Spinal cord (tissue), 10 donors: Measurements from ENCODE around the gene GNRH2. TPM values are rescaled to one million over a fixed set of nuclear protein-coding genes. Genes with fewer than 3 reads are reported as not detected.

Source experiments
- DNase-seq, 6 donors: peaks; one replicate each; pipeline versions ENCODE4 v3.0.0 to v3.0.0-alpha.2; 2013 to 2015; ENCODE audit warnings: low spot score in 6 of 6, low read depth in 4 of 6
- H3K27ac ChIP-seq: one replicate; pipeline ENCODE4 v1.5.1; 2013; ENCODE audit warnings: low read depth, low read length, control low read depth
- H3K27me3 ChIP-seq: one replicate; pipeline ENCODE4 v1.6.1; 2013; ENCODE audit warnings: low read length; ENCODE audit not compliant: control insufficient read depth, insufficient read depth
- H3K36me3 ChIP-seq: one replicate; pipeline ENCODE4 v1.6.1; 2013; ENCODE audit warnings: low read length; ENCODE audit not compliant: control insufficient read depth, insufficient read depth
- H3K4me1 ChIP-seq: one replicate; pipeline ENCODE4 v1.6.1; 2013; ENCODE audit warnings: low read length; ENCODE audit not compliant: control insufficient read depth, insufficient read depth
- H3K4me3 ChIP-seq: one replicate; pipeline ENCODE4 v1.5.1; 2013; ENCODE audit warnings: low read depth, low read length, control low read depth
- H3K9me3 ChIP-seq: one replicate; pipeline ENCODE4 v1.6.1; 2013; ENCODE audit warnings: low read length; ENCODE audit not compliant: control insufficient read depth, insufficient read depth
- WGBS: methylation state at CpG from one replicate; pipeline ENCODE4 v1.1.5; 2013; ENCODE audit warnings: missing lambda C conversion rate; ENCODE audit not compliant: insufficient coverage; 5-methylcytosine and 5-hydroxymethylcytosine counted together
- polyA plus RNA-seq, 2 donors: library from polyadenylated mRNA; unstranded; fragments of 120-200 nt; gene quantifications; one replicate each; pipeline ENCODE4 v1.2.1, GENCODE V29; 2013; ENCODE audit not compliant: insufficient read length in 2 of 2
- total RNA-seq, 2 donors: library from RNA; depleted of rRNA in 1 of 2; stranded (reverse); fragments of 120-200 nt in 1 of 2; fragments of >200 nt in 1 of 2; gene quantifications; one replicate each; pipeline versions ENCODE4 v1.2.3 to v1.2.4, GENCODE V29; 2013 to 2014
- donor health status: healthy.

GNRH2 gene
- total and polyA plus RNA-seq, 4 donors, result 0.44 to 1.8 (median 0.68) TPM; not detected in 1

DNA sequence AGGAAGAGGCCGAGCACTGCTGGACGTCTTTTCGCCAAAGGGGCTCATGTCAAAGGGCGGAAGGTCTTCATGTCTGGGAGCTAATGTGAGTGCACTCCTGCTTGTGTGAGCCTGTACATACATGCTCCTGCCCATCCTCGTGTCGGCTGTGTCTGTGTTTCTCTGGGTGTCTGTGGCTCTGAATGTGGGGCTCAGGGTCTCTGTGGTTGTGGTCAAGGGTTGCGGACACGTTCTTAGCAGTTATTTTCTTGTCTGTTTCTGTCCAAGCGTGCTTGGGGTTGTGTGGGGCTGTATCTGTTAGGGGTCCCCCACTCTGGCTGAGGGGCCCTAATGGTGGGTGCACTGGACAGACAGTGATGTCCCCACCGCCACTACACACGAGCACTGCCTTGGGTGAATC lies 38.2 kb downstream of the GNRH2 start:
- Histone ChIP-seq H3K27ac (no peak overlapping the region), H3K27me3 (peaks cover 34% of the 10 kb centered on the region), H3K36me3 (no peaks in the 10 kb centered on the region), H3K4me1 (peaks cover 8% of the 10 kb centered on the region), H3K4me3 (no peak overlapping the region), H3K9me3 (no peaks in the 10 kb centered on the region)
- DNase-seq, result no peak
- whole genome bisulfite sequencing, result 92% methylated on average over 9 of the region's 11 CpGs

DNA sequence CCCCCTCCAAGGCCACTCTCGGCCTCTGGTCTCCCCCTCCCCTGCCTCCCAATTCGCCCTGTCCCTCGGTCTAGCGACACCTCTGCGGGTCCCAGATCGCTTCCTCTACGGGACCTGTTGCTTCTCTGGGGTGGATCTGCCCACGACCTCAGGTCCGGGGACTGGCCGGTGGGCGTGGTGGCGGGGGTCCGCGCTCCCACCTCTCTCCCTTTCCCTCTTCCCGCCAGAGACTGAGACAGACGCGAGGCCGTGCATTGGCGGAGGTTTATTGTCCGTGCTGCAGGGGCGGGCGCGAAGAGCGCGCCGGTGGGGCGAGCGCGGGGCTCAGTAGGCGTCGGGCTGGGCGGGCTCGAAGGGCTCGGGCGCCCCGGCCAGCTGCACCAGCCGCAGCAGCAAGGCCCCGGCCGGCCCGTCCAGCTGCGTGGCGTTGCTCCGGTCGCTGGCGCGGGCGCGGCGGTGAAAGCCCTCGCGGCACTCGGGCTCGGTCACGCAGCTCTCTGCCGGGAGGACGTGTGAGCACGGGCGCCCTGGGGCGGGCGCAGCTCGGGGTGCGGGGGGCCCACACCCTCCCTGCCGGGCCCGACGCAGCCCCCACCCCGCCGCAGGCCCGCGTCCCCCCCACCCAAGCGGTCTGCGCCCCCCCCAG lies 39.0 kb downstream of the GNRH2 start:
- Histone ChIP-seq H3K27me3 (peaks cover 34% of the 10 kb centered on the region), H3K4me3 (no peak overlapping the region), H3K4me1 (peaks cover 8% of the 10 kb centered on the region), H3K9me3 (no peaks in the 10 kb centered on the region), H3K27ac (no peak overlapping the region), H3K36me3 (no peaks in the 10 kb centered on the region)
- 3% methylated on average over 62 of the region's 71 CpGs for WGBS
- peak in 2 of 6 donors; percentile 10 to 16 for DNase-seq

DNA sequence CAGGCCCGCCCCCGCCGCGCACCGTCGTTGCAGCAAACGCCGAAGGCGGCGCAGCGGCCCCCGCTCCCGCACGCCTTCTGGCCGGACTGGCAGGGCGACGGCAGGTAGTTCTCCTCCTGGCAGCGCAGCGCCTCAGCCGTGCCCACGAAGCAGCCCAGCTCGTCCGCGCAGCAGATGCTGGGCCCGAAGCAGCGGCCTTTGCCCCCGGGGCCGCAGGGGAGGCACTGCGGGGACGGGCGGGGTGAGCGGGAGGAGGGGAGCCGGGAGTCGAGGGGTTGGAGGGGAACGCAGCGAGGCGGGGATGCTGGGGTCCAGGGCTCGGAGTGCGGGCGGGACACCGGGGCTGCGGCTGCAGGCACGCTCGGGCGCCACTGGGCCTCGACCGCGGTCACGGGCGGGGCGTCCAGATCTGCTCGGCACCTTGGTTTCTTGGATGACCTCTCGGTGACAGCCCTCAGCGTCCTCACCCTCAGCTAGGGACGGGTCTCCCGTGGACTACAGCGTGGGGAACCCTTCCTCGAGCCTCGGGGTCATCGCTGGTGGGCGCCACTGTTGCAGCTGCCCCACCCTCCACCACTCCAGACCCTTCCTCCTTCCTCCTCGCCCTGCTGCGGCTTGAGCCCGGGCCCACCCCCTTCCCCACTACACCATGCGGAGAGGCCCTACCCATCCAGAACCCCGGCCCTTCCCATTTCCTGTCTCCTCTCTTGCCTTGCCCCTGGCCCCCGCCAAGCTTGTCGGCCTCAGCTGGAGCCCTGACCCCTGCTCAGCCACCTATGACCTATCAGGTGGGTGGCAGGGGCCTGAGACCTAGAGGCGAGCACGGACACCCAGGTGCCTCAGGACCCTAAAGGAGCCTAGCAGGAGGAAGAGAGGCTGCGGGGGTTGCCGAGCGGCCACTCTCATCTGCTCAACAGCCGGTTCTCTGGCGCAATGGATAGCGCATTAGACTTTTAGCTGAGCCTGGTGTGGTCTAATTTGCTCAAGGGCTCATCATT lies 39.8 kb downstream of the GNRH2 start:
- Histone ChIP-seq H3K4me1 (peaks cover 8% of the 10 kb centered on the region), H3K27me3 (peaks cover 34% of the 10 kb centered on the region), H3K36me3 (no peaks in the 10 kb centered on the region), H3K9me3 (no peaks in the 10 kb centered on the region), H3K27ac (no peak overlapping the region), H3K4me3 (no peak overlapping the region)
- no peak for DNase-seq
- WGBS, result 13% methylated on average over 76 of the region's 76 CpGs

DNA sequence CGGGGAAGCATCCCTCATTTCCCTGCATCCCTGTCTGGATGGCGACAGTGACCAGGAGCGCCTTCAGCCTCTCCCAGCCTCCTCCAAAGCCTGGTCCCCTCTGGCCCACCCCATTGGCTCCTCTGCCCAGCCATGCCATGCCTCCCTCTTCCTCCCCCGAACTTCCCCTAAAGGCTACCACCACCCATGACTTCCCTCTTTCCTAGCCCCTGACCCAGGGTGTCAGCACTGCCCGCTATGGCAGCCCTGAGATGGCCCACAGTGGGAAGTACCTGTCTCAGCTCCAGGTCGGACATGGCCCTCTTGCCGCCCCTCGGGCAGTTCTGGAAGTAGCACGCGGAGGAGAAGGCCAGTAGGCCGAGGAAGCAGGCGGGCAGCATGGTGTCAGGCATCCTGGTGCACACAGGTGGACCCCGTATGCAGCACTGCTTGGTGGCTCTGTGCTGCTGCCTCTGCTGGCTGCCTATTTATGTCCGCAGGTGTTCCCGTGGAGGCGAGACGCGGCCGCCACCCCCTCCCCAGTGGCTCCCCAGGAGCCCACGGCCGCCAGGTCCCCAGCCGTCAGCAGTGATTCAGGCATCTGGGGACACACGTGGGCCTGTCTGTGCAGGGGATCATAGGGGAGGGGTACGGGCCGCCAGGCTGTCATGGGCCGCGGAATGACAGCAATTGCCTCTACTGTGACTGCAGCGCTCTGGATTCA lies 41.0 kb downstream of the GNRH2 start, which contains the start of gene AVP:
Gene AVP (minus strand): TSS at position 442 of the 703 bp plus-strand sequence. CDS start 50 bp downstream, at position 392.
- peaks cover 34% of the 10 kb centered on the region for H3K27me3 ChIP-seq
- WGBS, result 79% methylated on average over 28 of the region's 28 CpGs
- no peak within 1 kb of the TSS for H3K27ac ChIP-seq
- no peak for DNase-seq
- no peaks in the 10 kb centered on the region for H3K9me3 ChIP-seq
- no peaks in the 10 kb centered on the region for H3K36me3 ChIP-seq
- H3K4me1 ChIP-seq, result peaks cover 8% of the 10 kb centered on the region
- no peak within 1 kb of the TSS for H3K4me3 ChIP-seq

DNA sequence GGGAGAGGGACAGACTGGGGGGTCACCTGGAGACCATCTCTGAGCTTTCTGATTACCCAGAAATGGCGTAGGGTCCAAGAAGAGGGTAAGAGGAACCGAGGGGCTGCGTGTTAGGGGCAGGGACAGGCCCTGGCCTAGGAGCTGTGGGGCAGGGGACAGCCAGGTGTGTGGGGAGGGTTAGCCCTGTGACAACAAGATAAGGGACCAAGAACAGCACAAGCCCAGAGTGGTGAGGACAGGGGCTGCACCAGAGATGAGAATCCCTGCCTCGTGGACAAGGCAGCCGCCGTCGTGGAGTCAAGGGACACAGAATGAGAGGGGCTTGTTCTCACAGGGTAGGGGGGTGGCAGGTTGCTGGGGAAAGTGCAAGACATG lies 41.6 kb downstream of the GNRH2 start:
- peaks cover 34% of the 10 kb centered on the region for H3K27me3 ChIP-seq
- WGBS, result 88% methylated on average over 5 of the region's 7 CpGs
- DNase-seq, result no peak
- H3K36me3 ChIP-seq, result no peaks in the 10 kb centered on the region
- no peak overlapping the region for H3K27ac ChIP-seq
- no peak overlapping the region for H3K4me3 ChIP-seq
- H3K4me1 ChIP-seq, result peaks cover 8% of the 10 kb centered on the region
- H3K9me3 ChIP-seq, result no peaks in the 10 kb centered on the region

DNA sequence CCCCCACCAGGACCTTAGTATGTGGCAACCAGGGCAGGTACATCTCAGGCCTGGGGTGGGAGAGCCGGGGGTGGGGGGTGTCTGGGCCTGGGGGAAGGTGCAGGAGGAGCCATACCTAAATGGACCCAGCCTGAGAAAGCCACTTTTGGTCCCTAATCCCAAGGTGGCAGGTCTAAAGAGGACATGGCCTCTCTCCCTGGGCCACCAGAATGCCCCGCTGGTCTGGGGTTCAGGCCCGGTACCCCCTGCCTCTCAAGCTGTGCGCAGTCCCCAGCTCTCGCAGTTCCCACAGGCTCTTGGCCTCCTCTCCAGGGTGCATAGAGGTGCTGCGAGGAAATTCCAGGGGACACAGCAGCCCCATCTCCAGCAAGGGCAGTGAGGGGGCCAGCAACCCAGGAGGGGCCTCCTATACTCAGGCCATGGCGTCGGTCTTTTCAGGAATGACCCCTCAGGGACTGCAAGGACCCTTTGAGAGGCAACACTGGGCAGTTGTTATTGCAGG lies 42.2 kb downstream of the GNRH2 start:
- no peaks in the 10 kb centered on the region for H3K36me3 ChIP-seq
- no peaks in the 10 kb centered on the region for H3K9me3 ChIP-seq
- no peak overlapping the region for H3K27ac ChIP-seq
- peaks cover 37% of the 10 kb centered on the region for H3K27me3 ChIP-seq
- no peak overlapping the region for H3K4me3 ChIP-seq
- H3K4me1 ChIP-seq, result peaks cover 8% of the 10 kb centered on the region
- WGBS, result 92% methylated on average over 8 of the region's 8 CpGs
- DNase-seq, result no peak

DNA sequence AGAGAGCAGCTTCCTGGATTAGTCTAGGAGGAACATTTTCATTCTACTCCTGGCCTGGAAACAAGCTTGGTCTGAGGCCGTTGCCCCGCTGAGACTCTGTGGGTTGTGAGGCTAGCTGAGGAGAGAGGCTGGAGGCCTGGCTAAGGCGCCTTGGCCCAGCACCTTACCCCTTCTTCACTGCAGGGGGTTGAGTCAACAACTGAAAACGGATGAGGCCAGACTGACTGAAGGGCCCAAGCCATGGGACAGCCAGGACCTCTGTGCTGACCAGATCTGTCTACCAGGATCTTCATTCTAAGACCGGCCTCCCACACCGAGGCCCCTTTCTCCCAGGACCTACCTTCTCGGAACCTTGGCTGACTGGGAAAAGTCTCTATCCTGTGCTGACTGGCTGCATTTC lies 44.6 kb downstream of the GNRH2 start:
- Histone ChIP-seq H3K27me3 (peaks cover 27% of the 10 kb centered on the region), H3K9me3 (no peaks in the 10 kb centered on the region), H3K27ac (no peak overlapping the region), H3K36me3 (no peaks in the 10 kb centered on the region), H3K4me3 (no peak overlapping the region), H3K4me1 (peaks cover 6% of the 10 kb centered on the region)
- 71% methylated on average over 4 of the region's 7 CpGs for WGBS
- no peak for DNase-seq

DNA sequence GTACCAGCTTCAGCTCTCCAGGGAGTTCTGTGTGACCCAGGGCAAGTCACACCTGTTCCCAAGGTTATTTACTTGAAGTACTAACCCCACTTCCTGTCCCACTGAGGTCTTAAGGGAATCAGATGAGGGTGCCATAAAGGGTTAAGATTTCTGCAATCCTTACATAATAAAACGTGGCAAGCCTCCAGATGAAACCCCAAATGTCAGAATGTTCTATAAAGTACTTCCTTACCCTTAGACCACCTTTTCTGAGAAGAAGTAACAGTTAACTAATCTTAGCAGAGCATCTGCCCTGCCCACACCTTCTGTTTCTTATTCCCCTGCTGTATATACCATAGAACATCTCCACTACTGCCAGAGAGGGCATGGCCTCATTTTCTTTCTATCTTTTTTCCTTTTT lies 47.1 kb downstream of the GNRH2 start:
- WGBS, result no CpG with 5 or more reads among the region's 1 CpG
- peaks cover 7% of the 10 kb centered on the region for H3K4me1 ChIP-seq
- peaks cover 20% of the 10 kb centered on the region for H3K27me3 ChIP-seq

DNA sequence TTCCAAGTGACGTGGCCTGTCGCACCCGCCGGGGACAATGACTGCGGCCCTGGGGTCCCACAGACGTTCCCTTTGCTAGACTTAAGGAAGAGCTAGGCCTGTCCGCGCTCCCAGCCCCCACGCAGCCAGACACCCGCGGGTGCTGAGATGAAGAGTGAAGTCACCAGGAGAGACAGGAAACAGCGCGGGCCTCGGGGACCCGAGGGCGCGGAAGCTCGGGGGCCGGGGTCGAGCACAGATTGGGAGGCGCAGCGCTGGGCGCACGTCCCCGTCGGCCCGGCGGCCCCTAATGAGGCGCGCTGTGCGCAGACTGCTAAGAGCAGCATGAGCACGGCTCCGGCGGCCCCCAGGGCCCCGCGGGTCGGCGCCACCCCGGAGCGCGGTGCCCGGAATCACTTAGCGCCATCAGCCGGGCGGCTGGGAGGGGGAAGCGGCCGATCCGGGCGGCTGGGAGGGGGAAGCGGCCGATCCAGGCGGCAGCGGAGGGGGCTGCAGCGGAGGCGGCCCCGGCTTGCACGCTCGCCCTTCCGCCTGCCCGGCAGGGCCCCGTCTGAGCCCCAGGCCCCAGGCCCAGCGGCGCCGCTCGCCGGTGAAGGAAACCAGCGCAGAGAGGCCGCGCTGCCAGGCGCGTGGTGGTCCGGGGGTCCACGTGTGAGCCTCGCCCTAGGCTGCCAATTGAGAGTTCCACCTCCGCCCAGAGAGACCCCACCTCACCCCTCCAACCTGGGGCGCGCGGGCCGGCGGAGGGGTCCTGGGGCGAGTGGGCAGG lies 49.4 kb downstream of the GNRH2 start:
- H3K27me3 ChIP-seq, result peaks cover 20% of the 10 kb centered on the region
- DNase-seq, result peak in 3 of 6 donors; percentile 7 to 40 (median 9)
- H3K9me3 ChIP-seq, result no peaks in the 10 kb centered on the region
- no peaks in the 10 kb centered on the region for H3K36me3 ChIP-seq
- no peak overlapping the region for H3K4me3 ChIP-seq
- peaks cover 7% of the 10 kb centered on the region for H3K4me1 ChIP-seq
- no peak overlapping the region for H3K27ac ChIP-seq
- WGBS, result 6% methylated on average over 74 of the region's 81 CpGs

More for the DNA sequence above, 47.1 kb downstream of the GNRH2 start:
- Histone ChIP-seq H3K4me3 (no peak overlapping the region), H3K36me3 (no peaks in the 10 kb centered on the region), H3K27ac (no peak overlapping the region), H3K9me3 (no peaks in the 10 kb centered on the region)
- DNase-seq, result no peak
